ENCODE measurements around the gene TTC23. TPM values are rescaled to one million over a fixed set of nuclear protein-coding genes. Genes with fewer than 3 reads are reported as not detected.

Gene TTC23
- total RNA-seq, 2 experiments from 2014 or later, result 0.19 to 0.81 TPM

GRCh38 chr15:99252326-99252725, 2.9 kb upstream of the TTC23 start:
- no peak for ATAC-seq (ENCODE audit: poor library complexity)
- no peaks in the 10 kb centered on the region for H3K9me3 ChIP-seq (ENCODE audit: control insufficient read depth in 1 of 2, insufficient read depth in 1 of 2, low read length in 2 of 2)
- TF ChIP-seq CTCF (IDR thresholded peaks at IDR 0.05), result no peak
- intact Hi-C loops (cut with DNase I, micrococcal nuclease), result loop anchor here in 1 of 2 experiments (5.0 kb wide), 2 partner anchors 670 to 1095 kb away; no protein-coding TSS in a partner anchor
- no peaks in the 10 kb centered on the region for H3K36me3 ChIP-seq (ENCODE audit: insufficient read depth, low read length)
- Mint-ChIP-seq H3K36me3 (ENCODE audit: low read depth) (peaks cover 17% of the 10 kb centered on the region), H3K9me3 (peaks cover 3% of the 10 kb centered on the region), H3K4me3 (peak overlapping the region; percentile 95), H3K4me1 (ENCODE audit: low read depth) (peaks cover 24% of the 10 kb centered on the region), H3K27me3 (no peaks in the 10 kb centered on the region), H3K27ac (peak overlapping the region; percentile 81)
- peak overlapping the region; percentile 75 for H3K4me3 ChIP-seq (ENCODE audit: low read length)
- DNase-seq, result peak in 2 of 14 experiments; percentile 7 to 12
- ChIA-PET CTCF (interaction anchor here (1.7 kb wide), 1 partner anchor 452 kb away, joined by 5 read pairs; no protein-coding TSS in a partner anchor), POLR2A (no interaction called here)
- no peak overlapping the region for H3K27ac ChIP-seq (ENCODE audit: low read depth in 1 of 2, low read length in 2 of 2)
- H3K27me3 ChIP-seq (ENCODE audit: control insufficient read depth in 1 of 2, insufficient read depth in 2 of 2, low read length in 2 of 2), result no peaks in the 10 kb centered on the region
- peaks cover 22% of the 10 kb centered on the region for H3K4me1 ChIP-seq (ENCODE audit: insufficient read depth, low read length)

DNA sequence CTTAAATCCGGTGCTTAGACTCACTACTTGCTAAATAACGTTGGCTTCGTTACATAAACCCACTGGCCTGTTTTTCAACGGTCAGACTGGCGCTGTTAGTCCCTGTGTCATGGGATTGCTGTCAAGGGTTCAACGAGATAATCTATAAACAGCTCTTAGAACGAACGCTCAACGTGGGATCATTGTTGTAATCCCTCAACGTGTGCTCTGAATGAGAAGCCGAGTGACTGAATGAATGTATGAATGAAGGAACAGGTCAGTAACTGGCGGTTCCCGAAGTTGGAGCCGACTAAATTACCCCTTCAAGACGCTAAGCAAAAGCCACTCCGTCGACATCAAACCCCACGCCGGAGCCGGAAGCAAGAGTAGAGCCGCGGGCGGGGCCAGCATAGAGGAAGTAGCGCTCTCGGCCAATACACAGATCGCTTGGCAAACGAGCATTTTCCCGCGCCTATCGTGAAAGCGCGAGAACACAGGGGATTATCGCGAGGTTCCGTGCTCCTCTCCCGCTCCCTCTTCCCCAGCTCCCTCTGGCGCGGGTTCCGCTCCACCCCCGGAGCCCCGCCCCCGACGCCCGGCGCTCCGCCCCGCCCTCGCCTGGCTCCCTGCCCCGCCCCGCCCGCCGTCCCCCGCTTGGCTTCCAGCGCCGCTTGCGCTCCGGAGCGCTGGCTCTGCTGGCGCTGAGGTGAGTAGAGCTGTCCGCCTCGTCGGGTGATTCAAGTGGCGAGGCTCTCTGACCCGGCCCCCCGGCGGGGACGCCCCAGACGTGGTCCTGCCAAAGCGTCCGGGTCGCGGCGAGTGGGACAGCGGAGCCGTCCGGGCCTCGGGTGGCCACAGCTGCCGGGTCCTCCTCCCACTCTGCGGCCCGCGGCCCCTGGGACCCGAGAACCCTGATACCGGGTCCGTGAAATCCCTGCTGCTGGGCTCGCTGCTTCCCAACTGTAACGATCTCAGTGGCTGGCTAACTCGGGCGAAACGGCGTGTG, 1.8 kb upstream of the TTC23 start, which contains the start of gene LRRC28:
Gene LRRC28, plus strand, starts transcription at position 625 of the 985 bp plus-strand sequence. CDS start 4,477 bp downstream, outside the sequence.
- Mint-ChIP-seq H3K9me3 (peaks cover 3% of the 10 kb centered on the region), H3K36me3 (ENCODE audit: low read depth) (peaks cover 7% of the 10 kb centered on the region), H3K4me1 (ENCODE audit: low read depth) (peaks cover 24% of the 10 kb centered on the region), H3K4me3 (peak within 1 kb of the TSS; percentile 95), H3K27me3 (no peaks in the 10 kb centered on the region), H3K27ac (peak within 1 kb of the TSS; percentile 81)
- Histone ChIP-seq H3K4me1 (ENCODE audit: insufficient read depth, low read length) (peaks cover 22% of the 10 kb centered on the region), H3K27ac (ENCODE audit: low read depth in 1 of 2, low read length in 2 of 2) (peak within 1 kb of the TSS; percentile 37 to 53), H3K36me3 (ENCODE audit: insufficient read depth, low read length) (no peaks in the 10 kb centered on the region), H3K9me3 (ENCODE audit: control insufficient read depth in 1 of 2, insufficient read depth in 1 of 2, low read length in 2 of 2) (no peaks in the 10 kb centered on the region), H3K27me3 (ENCODE audit: control insufficient read depth in 1 of 2, insufficient read depth in 2 of 2, low read length in 2 of 2) (no peaks in the 10 kb centered on the region), H3K4me3 (ENCODE audit: low read length) (peak within 1 kb of the TSS; percentile 75)
- CTCF ChIA-PET, result interaction anchor here (0.6 to 1.7 kb wide), 3 partner anchors 42 to 598 kb away, joined by 3 to 5 read pairs (median 5); no protein-coding TSS in a partner anchor
- peak; percentile 85 to 98 (median 90) for DNase-seq
- POLR2A ChIA-PET, result interaction anchor here (0.6 to 1.8 kb wide), 6 partner anchors 12 to 482 kb away, joined by 3 to 10 read pairs (median 4); partner anchors contain the start of genes LYSMD4 and MEF2A
- intact Hi-C loops (cut with DNase I, micrococcal nuclease), result loop anchor here in 1 of 2 experiments (1.0 to 5.0 kb wide), 3 partner anchors 482 to 1096 kb away; partner anchors contain the start of gene LYSMD4
- ATAC-seq (ENCODE audit: poor library complexity), result peak; percentile 98
- no peak for TF ChIP-seq CTCF (IDR thresholded peaks at IDR 0.05)

DNA sequence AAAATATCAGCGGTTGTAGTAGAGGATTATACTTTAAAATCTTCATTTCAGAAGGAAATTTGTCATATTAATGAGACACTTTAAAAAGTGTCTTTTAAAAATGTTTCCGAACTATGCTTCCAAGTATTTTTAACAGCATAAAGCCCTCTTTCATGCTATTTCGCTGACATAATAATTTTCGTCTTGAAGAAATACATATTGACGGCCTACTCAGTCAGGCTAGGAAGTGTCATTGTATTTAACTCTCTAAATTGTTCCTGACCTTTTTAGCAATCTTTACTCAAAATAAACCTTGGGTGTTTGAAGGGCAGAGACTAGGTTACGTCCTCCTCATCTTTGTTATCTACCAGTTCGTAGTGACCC, 1.1 kb upstream of the TTC23 start:
- H3K27me3 Mint-ChIP-seq, result no peaks in the 10 kb centered on the region
- H3K9me3 Mint-ChIP-seq, result peaks cover 3% of the 10 kb centered on the region
- H3K27ac Mint-ChIP-seq, result peak overlapping the region; percentile 81
- ATAC-seq (ENCODE audit: poor library complexity) (no peak), DNase-seq (no peak)
- Histone ChIP-seq H3K9me3 (ENCODE audit: control insufficient read depth in 1 of 2, insufficient read depth in 1 of 2, low read length in 2 of 2) (no peaks in the 10 kb centered on the region), H3K4me1 (ENCODE audit: insufficient read depth, low read length) (peaks cover 22% of the 10 kb centered on the region), H3K4me3 (ENCODE audit: low read length) (peak overlapping the region; percentile 75), H3K27me3 (ENCODE audit: control insufficient read depth in 1 of 2, insufficient read depth in 2 of 2, low read length in 2 of 2) (no peaks in the 10 kb centered on the region), H3K27ac (ENCODE audit: low read depth in 1 of 2, low read length in 2 of 2) (peak overlapping the region in 1 of 2 donors; percentile 53), H3K36me3 (ENCODE audit: insufficient read depth, low read length) (no peaks in the 10 kb centered on the region)
- H3K36me3 Mint-ChIP-seq (ENCODE audit: low read depth), result peaks cover 4% of the 10 kb centered on the region
- TF ChIP-seq CTCF (IDR thresholded peaks at IDR 0.05), result no peak
- H3K4me1 Mint-ChIP-seq (ENCODE audit: low read depth), result peaks cover 24% of the 10 kb centered on the region
- ChIA-PET CTCF (no interaction called here), POLR2A (interaction anchor here (1.3 to 1.8 kb wide), 2 partner anchors 316 to 483 kb away, joined by 6 to 10 read pairs; partner anchors contain the start of genes LYSMD4 and MEF2A)
- peak overlapping the region; percentile 86 for H3K4me3 Mint-ChIP-seq
- intact Hi-C loops (cut with DNase I, micrococcal nuclease), result loop anchor here in 1 of 2 experiments (5.0 kb wide), 2 partner anchors 672 to 1097 kb away; no protein-coding TSS in a partner anchor
